SU-DHL-6 (cell line): ENCODE results near the gene OR2L8.

Experiments
- H2AFZ ChIP-seq: fragments of 200-600 bp; sonication (generic); 2 replicates; pipeline ENCODE4 v1.6.1; 2014; ENCODE audit warnings: low read depth, mild to moderate bottlenecking, moderate library complexity, mixed read lengths, antibody characterized with exemption, low read length; ENCODE audit not compliant: severe bottlenecking
- H3F3A ChIP-seq: fragments of 200-600 bp; shearing (Covaris generic); 2 replicates; pipeline ENCODE4 v1.6.0; 2016; ENCODE audit warnings: antibody characterized with exemption, mild to moderate bottlenecking; ENCODE audit not compliant: insufficient read depth
- H3K27ac ChIP-seq: fragments of 200-600 bp; sonication (generic); 2 replicates; pipeline ENCODE4 v1.5.1; 2016; ENCODE audit warnings: low read depth, mild to moderate bottlenecking, low read length, moderate library complexity, mixed read lengths
- H3K27me3 ChIP-seq: fragments of 200-600 bp; sonication (generic), shearing (Covaris generic); 2 replicates; pipeline ENCODE4 v1.6.0; 2014; ENCODE audit warnings: mild to moderate bottlenecking, low read length
- H3K36me3 ChIP-seq: fragments of 200-600 bp; sonication (generic); 2 replicates; pipeline ENCODE4 v1.6.1; 2014; ENCODE audit warnings: mild to moderate bottlenecking, low read length, mixed read lengths
- H3K4me2 ChIP-seq: fragments of 300-600, 200-600 bp; shearing (Covaris generic), sonication (generic); 2 replicates; pipeline ENCODE4 v1.6.0; 2014; ENCODE audit warnings: low read length, low read depth, mild to moderate bottlenecking; ENCODE audit not compliant: poor library complexity, severe bottlenecking
- H3K4me3 ChIP-seq: fragments of 200-600 bp; sonication (generic); 2 replicates; pipeline ENCODE4 v1.5.1; 2014; ENCODE audit warnings: antibody characterized with exemption, low read length, mild to moderate bottlenecking, mixed read lengths; ENCODE audit not compliant: insufficient read depth, poor library complexity, severe bottlenecking
- H3K79me2 ChIP-seq: fragments of 200-600 bp; sonication (generic); 2 replicates; pipeline ENCODE4 v1.6.1; 2014; ENCODE audit warnings: mild to moderate bottlenecking, low read length, moderate library complexity; ENCODE audit not compliant: insufficient read depth
- H3K9ac ChIP-seq: fragments of 200-600 bp; sonication (generic); 2 replicates; pipeline ENCODE4 v1.7.0; 2014; ENCODE audit warnings: mild to moderate bottlenecking, low read length
- H3K9me2 ChIP-seq: fragments of 200-600 bp; sonication (generic); replicated peaks from 2 replicates; pipeline ENCODE4 v1.6.1; 2014; ENCODE audit warnings: low read length; ENCODE audit not compliant: insufficient read depth
- H3K9me3 ChIP-seq: fragments of 200-600 bp; sonication (generic); 2 replicates; pipeline ENCODE4 v1.6.1; 2014; ENCODE audit warnings: low read length, mixed read lengths; ENCODE audit not compliant: insufficient read depth
- H4K20me1 ChIP-seq: fragments of 200-600 bp; sonication (generic); 2 replicates; pipeline ENCODE4 v1.6.1; 2014; ENCODE audit warnings: low read depth, mild to moderate bottlenecking, antibody characterized with exemption, low read length, moderate library complexity, mixed read lengths
- EZH2phosphoT487 ChIP-seq: fragments of 200-600 bp; sonication (generic), shearing (Covaris generic); conservative IDR thresholded peaks from 2 replicates; pipeline ENCODE4 v1.6.1; 2018; ENCODE audit warnings: mild to moderate bottlenecking, antibody characterized with exemption, low read length, moderate library complexity, mixed read lengths
- TF ChIP-seq, protein P1 (sequence below): fragments of 200-600 bp; sonication (generic); IDR thresholded peaks from one replicate; pipeline ENCODE4 v1.5.1; 2017; ENCODE audit warnings: antibody characterized with exemption, mild to moderate bottlenecking, low read length, moderate library complexity; ENCODE audit not compliant: insufficient read depth, poor library complexity, severe bottlenecking

The OR2L8 gene

DNA sequence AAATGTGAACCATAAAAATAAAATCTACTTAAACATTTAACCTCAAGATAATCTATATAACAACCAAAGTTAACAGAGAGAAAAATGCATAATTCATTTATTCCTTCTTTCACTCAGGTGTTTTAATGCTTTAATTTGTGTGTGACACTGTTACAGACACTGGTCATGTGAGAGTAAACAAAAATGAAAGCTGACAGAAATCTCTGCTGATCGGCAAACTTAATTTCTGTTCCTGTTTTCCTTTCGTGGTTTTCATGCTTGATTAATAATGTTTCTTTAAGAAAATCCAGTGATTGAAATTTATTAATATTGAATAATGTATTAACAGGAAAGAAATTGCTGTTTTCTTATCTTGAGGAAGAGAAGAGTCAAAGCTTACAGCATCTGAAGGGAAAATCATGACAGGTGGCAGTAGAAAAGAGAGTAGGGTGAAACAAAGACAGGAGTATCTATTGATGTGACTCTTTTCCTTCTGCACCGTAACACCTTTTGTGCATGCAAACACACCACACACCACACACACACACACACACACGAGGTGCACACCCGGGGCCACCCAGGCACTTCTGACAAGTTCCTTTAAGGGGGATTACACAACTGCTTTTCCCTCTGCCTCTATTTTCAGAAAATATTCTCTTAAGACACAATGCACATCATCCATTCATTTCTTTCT, 18.0 kb downstream of the OR2L8 start:
- Histone ChIP-seq H3K36me3 (no peaks in the 10 kb centered on the region), H3K4me2 (no peak overlapping the region), H3K4me3 (no peak overlapping the region), H2AFZ (no peak overlapping the region), H3K9me3 (no peaks in the 10 kb centered on the region), H3K9ac (no peak overlapping the region), H3K27me3 (no peaks in the 10 kb centered on the region), H3K27ac (no peak overlapping the region), H3K79me2 (no peaks in the 10 kb centered on the region), H3F3A (no peaks in the 10 kb centered on the region), H3K9me2 (no peaks in the 10 kb centered on the region), H4K20me1 (no peaks in the 10 kb centered on the region)
- TF ChIP-seq EZH2phosphoT487, result no peak
- TF ChIP-seq, protein P1, sequence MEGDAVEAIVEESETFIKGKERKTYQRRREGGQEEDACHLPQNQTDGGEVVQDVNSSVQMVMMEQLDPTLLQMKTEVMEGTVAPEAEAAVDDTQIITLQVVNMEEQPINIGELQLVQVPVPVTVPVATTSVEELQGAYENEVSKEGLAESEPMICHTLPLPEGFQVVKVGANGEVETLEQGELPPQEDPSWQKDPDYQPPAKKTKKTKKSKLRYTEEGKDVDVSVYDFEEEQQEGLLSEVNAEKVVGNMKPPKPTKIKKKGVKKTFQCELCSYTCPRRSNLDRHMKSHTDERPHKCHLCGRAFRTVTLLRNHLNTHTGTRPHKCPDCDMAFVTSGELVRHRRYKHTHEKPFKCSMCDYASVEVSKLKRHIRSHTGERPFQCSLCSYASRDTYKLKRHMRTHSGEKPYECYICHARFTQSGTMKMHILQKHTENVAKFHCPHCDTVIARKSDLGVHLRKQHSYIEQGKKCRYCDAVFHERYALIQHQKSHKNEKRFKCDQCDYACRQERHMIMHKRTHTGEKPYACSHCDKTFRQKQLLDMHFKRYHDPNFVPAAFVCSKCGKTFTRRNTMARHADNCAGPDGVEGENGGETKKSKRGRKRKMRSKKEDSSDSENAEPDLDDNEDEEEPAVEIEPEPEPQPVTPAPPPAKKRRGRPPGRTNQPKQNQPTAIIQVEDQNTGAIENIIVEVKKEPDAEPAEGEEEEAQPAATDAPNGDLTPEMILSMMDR, result no peak

DNA sequence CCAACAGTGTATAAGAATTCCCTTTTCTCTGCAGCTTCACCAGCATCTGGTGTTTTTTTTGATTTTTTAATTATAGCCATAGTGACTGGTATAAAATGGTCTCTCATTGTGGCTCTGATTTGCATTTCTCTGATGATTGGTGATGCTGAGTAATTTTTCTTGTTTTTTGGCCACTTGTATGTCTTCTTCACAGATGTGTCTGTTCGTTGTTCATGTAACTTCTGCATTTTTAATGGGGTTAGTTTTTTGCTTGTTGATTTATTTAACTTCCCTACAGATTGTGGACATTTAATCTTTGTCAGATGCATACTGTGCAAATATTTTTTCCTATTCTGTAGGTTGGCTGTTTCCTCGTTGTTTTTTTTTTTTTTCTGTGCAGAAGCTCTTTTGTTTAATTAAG, 44.3 kb downstream of the OR2L8 start:
- no peaks in the 10 kb centered on the region for H3F3A ChIP-seq
- no peaks in the 10 kb centered on the region for H3K79me2 ChIP-seq
- no peak overlapping the region for H3K4me2 ChIP-seq
- H3K27ac ChIP-seq, result no peak overlapping the region
- no peaks in the 10 kb centered on the region for H4K20me1 ChIP-seq
- H3K4me3 ChIP-seq, result no peak overlapping the region
- H2AFZ ChIP-seq, result no peak overlapping the region
- no peak overlapping the region for H3K9ac ChIP-seq
- H3K9me2 ChIP-seq, result no peaks in the 10 kb centered on the region
- H3K27me3 ChIP-seq, result no peaks in the 10 kb centered on the region
- H3K36me3 ChIP-seq, result no peaks in the 10 kb centered on the region
- no peaks in the 10 kb centered on the region for H3K9me3 ChIP-seq
- TF ChIP-seq, protein P1, result no peak
- no peak for TF ChIP-seq EZH2phosphoT487

DNA sequence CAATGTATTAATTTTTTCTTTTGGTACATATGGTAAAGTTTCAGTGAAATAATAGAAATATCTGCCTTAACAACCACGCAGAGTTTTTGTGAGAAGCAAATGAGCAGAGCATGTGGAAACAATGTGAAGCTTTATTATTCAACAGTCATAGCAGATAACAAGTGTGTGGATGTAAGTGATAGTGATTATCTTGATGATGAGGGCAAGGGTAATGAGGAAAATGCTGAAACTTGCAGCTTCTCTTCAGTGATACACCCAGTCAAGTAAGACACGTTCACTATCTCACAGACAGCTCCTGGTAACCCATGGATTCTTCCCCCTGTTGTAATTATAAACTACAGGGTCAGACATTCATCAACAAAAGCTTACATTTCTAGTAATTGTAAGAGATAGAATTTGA, 50.2 kb downstream of the OR2L8 start:
- no peaks in the 10 kb centered on the region for H4K20me1 ChIP-seq
- no peaks in the 10 kb centered on the region for H3K27me3 ChIP-seq
- no peak overlapping the region for H3K27ac ChIP-seq
- H3K9me3 ChIP-seq, result no peaks in the 10 kb centered on the region
- H3K4me2 ChIP-seq, result no peak overlapping the region
- H3K79me2 ChIP-seq, result no peaks in the 10 kb centered on the region
- H3K9ac ChIP-seq, result no peak overlapping the region
- no peaks in the 10 kb centered on the region for H3F3A ChIP-seq
- TF ChIP-seq EZH2phosphoT487, result no peak
- H2AFZ ChIP-seq, result no peak overlapping the region
- H3K4me3 ChIP-seq, result no peak overlapping the region
- no peaks in the 10 kb centered on the region for H3K9me2 ChIP-seq
- H3K36me3 ChIP-seq, result no peaks in the 10 kb centered on the region
